ENCODE measurements around the gene DACH1. TPM values are rescaled to one million over a fixed set of nuclear protein-coding genes. Genes with fewer than 3 reads are reported as not detected.

Gene DACH1
- total and polyA plus RNA-seq, 2 donors (not counting 3 experiments of a cell fraction or from before 2014, with no cell fraction given): 8.6 to 28.3 TPM

GRCh38 chr13:71499235-71499634, 367.8 kb downstream of the DACH1 start:
- DNase-seq (ENCODE audit: low read depth, low spot score) (peak; percentile 81), FAIRE-seq (peak; percentile 85)
- H3K36me3 ChIP-seq (ENCODE audit: control insufficient read depth in 2 of 2, extremely low read depth in 1 of 2, insufficient read depth in 2 of 2, low read length in 2 of 2): no peaks in the 10 kb centered on the region
- no peak for TF ChIP-seq CTCF (IDR thresholded peaks at IDR 0.05; ENCODE audit: extremely low read depth in 1 of 2, insufficient read depth in 1 of 2, low read depth in 1 of 2, low read length in 2 of 2)
- no peak for TF ChIP-seq JUN (IDR thresholded peaks at IDR 0.05; ENCODE audit: borderline replicate concordance, insufficient read depth, insufficient read length, low read depth)
- TF ChIP-seq, protein P1, sequence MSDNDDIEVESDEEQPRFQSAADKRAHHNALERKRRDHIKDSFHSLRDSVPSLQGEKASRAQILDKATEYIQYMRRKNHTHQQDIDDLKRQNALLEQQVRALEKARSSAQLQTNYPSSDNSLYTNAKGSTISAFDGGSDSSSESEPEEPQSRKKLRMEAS (IDR thresholded peaks at IDR 0.05; ENCODE audit: insufficient read depth, insufficient read length): no peak
- no peak for TF ChIP-seq FOS (IDR thresholded peaks at IDR 0.05; ENCODE audit: borderline replicate concordance, insufficient read depth, low read length)
- TF ChIP-seq MYC (IDR thresholded peaks at IDR 0.05; ENCODE audit: low read depth, low read length): no peak
- TF ChIP-seq GATA2 (IDR thresholded peaks at IDR 0.05; ENCODE audit: insufficient read depth, insufficient read length, low read depth, low read length): no peak
- no peak overlapping the region for H3K4me3 ChIP-seq (replicated peaks in 1 of 3; ENCODE audit: insufficient read depth in 1 of 3, low read depth in 1 of 3, low read length in 3 of 3)
- peaks cover 27% of the 10 kb centered on the region for H3K4me1 ChIP-seq (ENCODE audit: control insufficient read depth, extremely low read depth, insufficient read depth, low read length)
- H3K79me2 ChIP-seq (ENCODE audit: control insufficient read depth, insufficient read depth, low read length): no peaks in the 10 kb centered on the region
- H3K9ac ChIP-seq (replicated peaks; ENCODE audit: extremely low read depth, insufficient read depth, low read length): no peak overlapping the region
- H3K9me3 ChIP-seq (replicated peaks; ENCODE audit: control insufficient read depth, insufficient read depth, low read length): no peaks in the 10 kb centered on the region
- H3K27ac ChIP-seq (ENCODE audit: insufficient read depth, low read depth, low read length): no peak overlapping the region
- H4K20me1 ChIP-seq (replicated peaks; ENCODE audit: control insufficient read depth, extremely low read depth, insufficient read depth, low read length): no peaks in the 10 kb centered on the region
- no peaks in the 10 kb centered on the region for H3K9me1 ChIP-seq (replicated peaks; ENCODE audit: control insufficient read depth, extremely low read depth, insufficient read depth, low read length)
- H2AFZ ChIP-seq (ENCODE audit: low read depth, low read length): no peak overlapping the region
- ChIA-PET POLR2A (no interaction called here), CTCF (no interaction called here)
- no TSS peak for BruUV-seq (replicated peaks)
- H3K4me2 ChIP-seq (ENCODE audit: insufficient read depth, low read length): peak overlapping the region; percentile 65
- intact Hi-C loops (cut with micrococcal nuclease): loop anchor here (5.0 kb wide), 1 partner anchor 128 kb away; no protein-coding TSS in a partner anchor
- no peaks in the 10 kb centered on the region for H3K27me3 ChIP-seq (ENCODE audit: control insufficient read depth in 2 of 2, insufficient read depth in 2 of 2, low read length in 2 of 2)
- dilution Hi-C loops (cut with MboI; ENCODE audit: extremely low pct_ligation_motif_present, low sequenced_read_pairs): no loop called here

Measured in endothelial cell of umbilical vein (primary cell).